ENCODE results near the gene VAV2.

Gene VAV2

DNA sequence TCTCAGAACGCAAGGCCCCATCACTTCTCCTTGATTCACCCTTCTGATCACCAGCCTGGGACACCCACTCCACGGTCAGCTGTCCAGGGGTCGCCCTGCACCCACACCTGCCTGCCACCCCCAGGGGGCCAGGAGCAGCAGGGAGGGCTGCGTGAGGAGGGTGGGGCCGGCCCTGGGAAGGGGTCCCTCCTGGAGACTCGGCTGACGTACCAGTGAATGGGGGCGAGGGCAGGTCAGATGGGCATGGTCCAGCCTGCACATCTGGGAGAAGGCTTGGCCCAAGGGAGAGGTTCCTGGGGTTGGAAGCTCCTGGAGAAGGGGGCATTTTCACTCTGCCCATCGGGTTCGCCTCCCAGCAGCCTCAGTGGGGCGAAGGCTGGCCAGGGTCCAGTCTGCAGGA, 232.2 kb downstream of the VAV2 start:
- TF ChIP-seq, protein P1, sequence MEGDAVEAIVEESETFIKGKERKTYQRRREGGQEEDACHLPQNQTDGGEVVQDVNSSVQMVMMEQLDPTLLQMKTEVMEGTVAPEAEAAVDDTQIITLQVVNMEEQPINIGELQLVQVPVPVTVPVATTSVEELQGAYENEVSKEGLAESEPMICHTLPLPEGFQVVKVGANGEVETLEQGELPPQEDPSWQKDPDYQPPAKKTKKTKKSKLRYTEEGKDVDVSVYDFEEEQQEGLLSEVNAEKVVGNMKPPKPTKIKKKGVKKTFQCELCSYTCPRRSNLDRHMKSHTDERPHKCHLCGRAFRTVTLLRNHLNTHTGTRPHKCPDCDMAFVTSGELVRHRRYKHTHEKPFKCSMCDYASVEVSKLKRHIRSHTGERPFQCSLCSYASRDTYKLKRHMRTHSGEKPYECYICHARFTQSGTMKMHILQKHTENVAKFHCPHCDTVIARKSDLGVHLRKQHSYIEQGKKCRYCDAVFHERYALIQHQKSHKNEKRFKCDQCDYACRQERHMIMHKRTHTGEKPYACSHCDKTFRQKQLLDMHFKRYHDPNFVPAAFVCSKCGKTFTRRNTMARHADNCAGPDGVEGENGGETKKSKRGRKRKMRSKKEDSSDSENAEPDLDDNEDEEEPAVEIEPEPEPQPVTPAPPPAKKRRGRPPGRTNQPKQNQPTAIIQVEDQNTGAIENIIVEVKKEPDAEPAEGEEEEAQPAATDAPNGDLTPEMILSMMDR (IDR thresholded peaks at IDR 0.05; ENCODE audit: low read depth, low read length, missing control alignments): no peak
- H3K4me3 ChIP-seq (ENCODE audit: low read depth, low read length): no peak overlapping the region
- in situ Hi-C loops (cut with HindIII; ENCODE audit: low sequenced_read_pairs): no loop called here
- DNase-seq (ENCODE audit: low read depth): no peak

DNA sequence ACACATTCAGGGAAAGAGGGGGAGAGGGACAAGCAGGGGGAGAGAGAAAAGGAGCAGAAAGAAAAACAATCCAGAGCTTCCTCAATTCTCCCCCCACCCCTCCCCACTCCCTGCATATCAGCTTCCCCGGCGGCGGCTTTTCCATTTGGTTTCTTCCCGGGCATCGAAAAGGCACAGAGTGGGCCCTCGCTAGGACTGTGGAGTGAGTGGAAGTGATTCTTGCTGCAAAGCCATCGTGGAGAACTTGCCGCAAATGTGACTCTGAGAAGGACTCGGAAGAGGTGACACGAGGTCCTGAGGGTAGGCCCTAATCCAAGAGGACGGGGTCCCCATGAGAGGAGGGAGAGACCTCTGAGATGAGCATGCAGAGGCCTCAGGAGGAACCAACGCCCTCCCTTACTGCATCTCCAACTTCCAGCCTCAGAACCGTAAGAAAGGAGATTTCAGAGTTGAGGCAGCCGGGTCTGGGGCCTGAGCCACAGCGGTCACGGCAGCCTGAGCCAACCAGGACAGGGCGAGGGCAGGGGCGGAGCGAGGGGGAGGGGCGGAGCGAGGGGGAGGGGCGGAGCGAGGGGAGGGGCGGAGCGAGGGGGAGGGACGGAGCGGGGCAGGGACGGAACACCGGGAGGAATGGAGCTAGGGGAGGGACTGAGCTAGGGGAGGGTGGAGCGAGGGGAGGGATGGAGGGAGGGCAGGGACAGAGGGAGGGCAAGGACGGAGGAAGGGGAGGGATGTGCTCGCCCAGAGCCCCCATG, 232.8 kb downstream of the VAV2 start:
- H3K4me3 ChIP-seq (ENCODE audit: low read depth, low read length): no peak overlapping the region
- no peak for DNase-seq (ENCODE audit: low read depth)
- in situ Hi-C loops (cut with HindIII; ENCODE audit: low sequenced_read_pairs): no loop called here
- TF ChIP-seq, protein P1 (IDR thresholded peaks at IDR 0.05; ENCODE audit: low read depth, low read length, missing control alignments): no peak

DNA sequence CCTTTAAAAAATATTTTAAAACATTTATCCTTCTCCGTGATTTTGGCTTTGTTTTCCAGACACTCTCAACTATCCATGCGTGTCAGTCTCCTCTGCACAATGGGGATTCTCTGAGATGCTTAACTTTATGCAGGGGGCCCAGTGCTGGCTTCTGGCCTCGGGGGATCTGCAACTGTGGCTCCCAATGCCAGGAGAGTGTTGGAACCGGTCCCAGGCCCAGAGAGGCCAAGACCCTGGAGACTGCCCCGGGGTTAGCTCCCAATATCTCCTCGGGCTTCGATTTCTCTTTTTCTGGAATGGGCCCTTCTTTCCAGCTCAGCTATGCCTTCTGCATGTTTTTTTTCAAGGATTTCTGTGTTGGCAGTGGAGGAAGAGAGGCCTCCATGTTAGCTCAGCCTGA, 233.9 kb downstream of the VAV2 start:
- in situ Hi-C loops (cut with HindIII; ENCODE audit: low sequenced_read_pairs): no loop called here
- TF ChIP-seq, protein P1 (IDR thresholded peaks at IDR 0.05; ENCODE audit: low read depth, low read length, missing control alignments): no peak
- H3K4me3 ChIP-seq (ENCODE audit: low read depth, low read length): no peak overlapping the region
- DNase-seq (ENCODE audit: low read depth): no peak

DNA sequence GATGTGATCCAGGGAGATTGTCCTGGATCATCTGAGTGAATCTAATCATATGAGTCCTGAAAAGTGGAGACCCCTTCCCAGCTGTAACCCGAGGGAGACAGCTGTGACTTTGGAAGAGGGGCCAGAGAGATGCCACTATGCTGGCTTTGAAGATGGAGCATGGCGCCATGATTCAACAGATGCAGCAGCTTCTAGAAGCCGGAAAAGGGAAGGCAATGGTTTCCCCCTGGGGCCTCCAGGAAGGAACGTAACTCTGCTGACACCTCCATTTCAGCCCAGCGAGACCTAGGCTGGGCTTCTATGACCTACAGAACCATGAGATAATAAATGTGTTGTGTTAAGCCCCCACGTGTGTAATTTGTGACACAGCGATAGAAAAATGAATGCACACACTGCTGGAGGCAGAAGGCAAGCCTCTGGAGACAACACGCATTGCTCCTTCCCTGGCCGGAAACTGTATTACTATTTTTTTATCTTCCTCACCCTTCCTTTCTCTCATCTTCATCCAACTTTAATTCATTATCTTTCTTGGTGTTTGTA, 237.4 kb downstream of the VAV2 start:
- no peak for DNase-seq (ENCODE audit: low read depth)
- in situ Hi-C loops (cut with HindIII; ENCODE audit: low sequenced_read_pairs): no loop called here
- TF ChIP-seq, protein P1 (IDR thresholded peaks at IDR 0.05; ENCODE audit: low read depth, low read length, missing control alignments): no peak

DNA sequence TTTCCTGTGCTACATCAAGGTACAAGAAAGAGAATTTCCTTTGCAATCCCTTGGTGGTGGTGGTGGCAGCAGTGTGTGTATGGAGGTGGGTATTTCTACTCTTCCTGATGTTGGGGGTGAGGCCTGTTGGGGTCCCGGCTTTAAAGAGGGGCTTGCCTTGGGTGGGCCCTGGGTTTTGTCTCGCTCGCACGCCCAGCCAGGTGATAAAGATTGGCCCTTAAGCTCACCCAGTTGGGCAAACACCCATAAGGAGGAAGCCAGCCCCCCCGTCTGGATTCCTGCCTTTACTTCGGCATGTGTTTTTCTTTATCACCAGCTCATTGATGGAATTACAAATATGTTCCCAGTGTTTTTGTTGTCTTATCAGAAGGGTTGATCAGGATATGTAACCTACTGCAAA, 237.9 kb downstream of the VAV2 start:
- TF ChIP-seq, protein P1 (IDR thresholded peaks at IDR 0.05; ENCODE audit: low read depth, low read length, missing control alignments): no peak
- DNase-seq (ENCODE audit: low read depth): no peak
- H3K4me3 ChIP-seq (ENCODE audit: low read depth, low read length): no peak overlapping the region
- in situ Hi-C loops (cut with HindIII; ENCODE audit: low sequenced_read_pairs): no loop called here

More for the DNA sequence above, 237.4 kb downstream of the VAV2 start:
- H3K4me3 ChIP-seq (ENCODE audit: low read depth, low read length): no peak overlapping the region

DNA sequence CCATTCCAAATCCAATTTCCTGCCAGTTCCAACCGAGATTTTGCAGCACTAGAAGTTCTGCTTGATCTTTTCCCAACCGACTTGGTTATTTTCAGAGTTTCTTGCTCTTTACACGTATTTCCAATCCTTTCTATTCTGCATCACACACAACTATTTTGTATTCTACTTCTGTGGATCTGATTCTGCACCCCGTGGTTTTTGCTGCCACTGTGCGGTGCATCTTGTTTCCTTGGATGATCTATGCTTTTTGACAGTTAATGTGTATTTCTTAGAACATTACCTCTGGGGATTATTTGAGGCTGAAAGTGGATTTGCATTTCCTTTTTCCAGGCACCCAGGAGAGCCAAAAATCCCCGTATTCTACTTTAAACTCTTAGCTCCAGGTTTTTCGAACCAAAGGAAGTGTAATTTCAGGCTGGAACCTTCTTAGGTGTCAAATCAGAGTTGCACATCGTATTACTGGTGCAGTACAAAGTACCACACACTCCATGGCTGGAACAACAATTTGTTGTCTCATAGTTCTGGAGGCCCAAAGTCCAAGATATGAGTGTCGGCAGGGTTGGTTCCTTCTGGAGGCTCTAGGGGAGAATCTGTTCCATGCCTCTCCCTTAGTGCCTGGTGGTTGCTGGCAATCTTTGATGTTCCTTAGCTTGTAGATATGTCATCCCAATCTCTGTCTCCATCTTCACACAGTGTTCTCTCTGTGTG, 239.2 kb downstream of the VAV2 start:
- in situ Hi-C loops (cut with HindIII; ENCODE audit: low sequenced_read_pairs): no loop called here
- TF ChIP-seq, protein P1 (IDR thresholded peaks at IDR 0.05; ENCODE audit: low read depth, low read length, missing control alignments): no peak
- no peak overlapping the region for H3K4me3 ChIP-seq (ENCODE audit: low read depth, low read length)
- no peak for DNase-seq (ENCODE audit: low read depth)

Data from astrocyte of the cerebellum (primary cell).